GM18951 (cell line): Measurements from ENCODE around the gene LDHD.
"Not testable (repeated sequence)": the region's sequence is repeated elsewhere in the genome, so short reads cannot be mapped to it uniquely, and the experiment has no call there.

ENCODE experiments used
- POLR2A ChIP-seq: IDR thresholded peaks from 4 replicates; pipeline ENCODE4 v1.6.1; 2011; ENCODE audit warnings: mild to moderate bottlenecking; ENCODE audit not compliant: insufficient read length, insufficient read depth; ENCODE audit errors: extremely low read depth
- in situ Hi-C: fragments of 300-500 bp; cut with MboI; formaldehyde crosslinking; loops from one replicate; pipeline ENCODE4 v1.12.0; 2022; ENCODE audit warnings: low sequenced_read_pairs, mixed read lengths, inconsistent platforms; ENCODE audit not compliant: unreplicated experiment

LDHD gene

GRCh38 chr16:75102595-75102994 is 14.0 kb downstream of the LDHD start:
- in situ Hi-C loops = loop anchor here (10.0 to 25.0 kb wide), 2 partner anchors 108 to 390 kb away; partner anchors contain the start of genes MLKL and ZNRF1
- TF ChIP-seq POLR2A = no peak

DNA sequence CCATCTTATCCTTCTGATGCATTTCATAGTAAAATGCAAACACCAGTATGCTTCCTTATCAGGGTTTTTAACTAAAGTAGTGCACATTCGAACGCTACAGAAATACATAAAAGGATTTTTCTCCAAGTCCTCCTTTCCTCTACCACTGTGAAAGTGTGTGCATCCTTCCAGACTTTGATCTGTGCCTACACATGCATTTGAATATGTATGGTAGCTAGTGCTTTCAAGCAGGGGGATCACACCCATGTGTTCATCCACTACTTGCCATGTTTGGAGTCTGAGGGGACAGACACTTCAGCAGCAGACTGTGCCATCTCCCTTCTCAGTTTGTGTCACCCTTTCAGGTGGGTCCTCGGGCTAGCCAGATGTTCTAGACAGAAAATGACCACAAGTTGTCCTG is 14.9 kb downstream of the LDHD start:
- TF ChIP-seq POLR2A = no peak
- in situ Hi-C loops = loop anchor here (10.0 to 25.0 kb wide), 2 partner anchors 107 to 389 kb away; partner anchors contain the start of genes MLKL and ZNRF1

- no peak for TF ChIP-seq POLR2A
These were observed 16.0 kb downstream of the LDHD start for GRCh38 chr16:75100603-75100990.

GRCh38 chr16:75099738-75100602 is 16.6 kb downstream of the LDHD start:
- TF ChIP-seq POLR2A = no peak
- in situ Hi-C loops = loop anchor here (10.0 to 25.0 kb wide), 2 partner anchors 105 to 388 kb away; partner anchors contain the start of genes MLKL and ZNRF1

More at GRCh38 chr16:75100603-75100990, 16.0 kb downstream of the LDHD start:
- in situ Hi-C loops = loop anchor here (10.0 to 25.0 kb wide), 2 partner anchors 106 to 388 kb away; partner anchors contain the start of genes MLKL and ZNRF1

DNA sequence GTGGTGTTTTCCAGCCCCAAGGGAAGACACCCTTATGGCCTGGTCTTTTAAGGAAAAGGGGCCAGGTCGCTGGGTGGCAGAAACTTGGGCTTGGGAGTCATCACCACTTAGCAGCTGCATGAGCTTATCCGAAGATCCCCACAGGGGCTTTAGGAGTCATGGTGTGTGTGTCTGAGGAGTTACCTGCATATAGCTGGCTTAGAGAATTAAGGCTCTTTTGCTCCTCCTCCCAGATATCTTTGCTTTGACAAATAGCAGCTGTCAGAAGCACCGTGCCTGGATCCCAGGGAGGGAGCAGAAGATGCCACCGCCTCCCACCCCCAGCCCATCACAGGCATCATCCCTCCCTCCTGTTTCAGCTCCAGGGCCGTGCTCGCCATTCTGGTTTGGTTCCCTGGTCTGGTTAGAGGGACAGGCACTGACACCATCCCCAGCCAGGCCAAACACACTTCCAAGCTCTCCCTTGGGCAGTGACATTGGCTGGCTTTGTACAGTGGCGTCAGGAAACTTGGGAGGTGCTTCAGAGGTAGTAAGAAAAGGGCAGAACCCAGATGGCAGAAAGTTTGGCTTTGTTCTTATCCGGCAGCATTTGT is 17.4 kb downstream of the LDHD start:
- no peak for TF ChIP-seq POLR2A
- in situ Hi-C loops = no loop called here

DNA sequence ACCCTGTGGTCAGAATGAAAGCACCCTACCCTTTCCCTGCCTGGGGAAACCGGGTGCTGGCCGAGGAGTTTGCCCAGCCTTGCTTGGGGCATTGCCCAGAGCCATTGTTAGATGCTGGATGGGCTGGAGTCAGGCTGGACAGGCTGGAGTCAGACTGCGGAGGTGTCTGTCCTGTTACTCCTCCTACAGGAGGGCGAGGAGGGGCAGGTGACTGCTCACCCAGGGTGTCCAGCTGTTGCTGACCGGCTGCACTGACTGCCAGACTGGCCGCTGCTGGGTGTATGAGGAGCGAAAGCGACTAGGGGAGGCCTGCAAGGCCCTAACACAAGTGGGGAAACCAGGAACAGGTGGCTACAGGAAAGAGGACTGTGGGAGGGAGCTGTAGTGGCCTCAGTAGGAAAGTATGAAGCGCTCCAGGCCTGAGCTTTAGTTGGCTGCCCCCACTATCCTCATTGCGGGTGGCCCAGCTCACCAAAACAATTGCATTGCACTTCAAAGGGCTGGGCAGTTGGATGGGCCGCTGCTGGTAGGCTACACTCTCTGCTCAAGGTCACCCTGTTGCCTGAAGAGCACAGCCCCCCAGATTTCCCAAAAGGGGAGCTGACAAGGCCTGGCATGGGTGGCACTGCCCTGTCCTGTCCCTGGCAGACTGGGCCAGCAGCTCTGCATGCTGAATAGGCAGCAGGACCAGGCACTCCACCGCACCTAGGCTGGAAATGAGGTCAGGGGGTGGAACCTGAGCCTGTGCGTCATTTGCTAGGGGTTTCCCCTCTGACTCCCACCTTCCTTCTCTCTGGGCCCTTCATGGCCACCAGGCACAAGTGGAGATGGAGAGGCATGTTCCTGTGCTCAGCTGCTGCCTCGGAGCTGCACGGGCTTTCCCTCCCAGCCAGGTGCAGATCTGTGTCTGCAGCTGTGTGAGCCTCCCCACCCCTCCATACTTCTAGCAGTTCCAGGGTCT is 18.4 kb downstream of the LDHD start:
- in situ Hi-C loops = no loop called here
- no peak for TF ChIP-seq POLR2A

DNA sequence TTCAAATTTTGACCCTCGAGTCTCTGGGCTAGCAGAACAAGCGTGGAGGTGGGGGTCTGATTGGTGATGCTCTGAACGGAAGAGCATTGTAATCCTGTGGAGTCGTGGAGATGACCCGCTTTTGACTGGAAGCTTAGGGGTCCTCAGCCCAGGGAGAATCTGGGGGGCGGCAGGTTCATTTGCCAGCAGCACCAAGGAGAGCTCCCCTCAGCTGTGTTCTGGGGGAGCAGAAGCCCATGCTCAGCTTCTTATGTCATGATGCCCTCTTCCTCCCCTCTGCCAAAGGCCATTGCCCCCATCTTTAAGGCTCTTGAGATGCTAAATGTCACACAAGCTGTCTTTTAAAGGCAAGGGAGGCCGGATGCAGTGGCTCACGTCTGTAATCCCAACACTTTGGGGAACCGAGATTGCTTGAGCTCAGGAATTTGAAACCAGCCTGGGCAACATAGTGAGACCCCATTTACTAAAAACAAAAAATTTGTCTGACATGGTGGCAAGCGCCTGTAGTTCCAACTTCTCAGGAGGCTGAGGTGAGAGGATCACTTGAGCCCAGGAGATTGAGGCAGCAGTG is 19.3 kb downstream of the LDHD start:
- in situ Hi-C loops = no loop called here
- TF ChIP-seq POLR2A = no peak

DNA sequence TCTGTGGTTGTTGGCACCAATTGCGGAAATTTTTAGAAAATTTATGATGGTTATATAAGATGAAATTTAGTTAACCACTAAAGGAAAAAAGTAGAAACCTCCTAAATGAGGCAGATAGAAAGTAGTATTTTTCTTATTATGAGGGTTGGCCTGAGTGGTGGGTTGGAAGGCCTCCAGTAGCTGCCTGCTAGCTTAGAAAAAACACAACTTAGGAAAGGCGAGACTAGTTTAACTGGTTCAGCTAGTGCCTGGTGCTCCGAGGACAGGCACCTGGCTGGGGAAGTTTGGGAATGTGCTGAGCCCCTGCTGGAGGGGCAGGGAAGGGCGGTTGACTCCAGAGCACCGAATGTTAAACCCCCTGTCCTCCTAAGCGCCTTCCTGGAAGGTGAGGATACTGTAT is 19.9 kb downstream of the LDHD start:
- in situ Hi-C loops = no loop called here
- no peak for TF ChIP-seq POLR2A

DNA sequence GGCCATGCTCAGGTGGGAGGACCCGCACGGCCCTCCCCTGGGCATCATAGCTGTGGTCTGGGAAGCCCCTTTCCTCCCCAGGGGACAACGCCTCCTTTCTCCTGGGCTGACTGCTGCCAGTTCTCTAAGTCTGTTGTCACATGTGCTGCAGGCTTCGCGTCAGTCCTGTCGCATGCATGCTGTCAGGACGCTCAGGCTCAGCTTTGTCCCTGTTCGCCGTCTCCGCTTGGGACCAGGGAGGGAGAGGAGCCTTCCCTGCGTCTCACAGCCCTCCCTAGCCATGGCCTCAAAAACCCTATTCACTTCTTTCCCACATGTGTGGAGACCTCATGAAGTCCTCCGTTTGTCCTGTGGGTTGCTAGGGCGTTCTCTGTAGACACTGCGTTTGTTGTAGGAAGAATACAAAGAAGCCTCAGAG is 21.4 kb downstream of the LDHD start:
- in situ Hi-C loops = no loop called here
- TF ChIP-seq POLR2A = no peak

DNA sequence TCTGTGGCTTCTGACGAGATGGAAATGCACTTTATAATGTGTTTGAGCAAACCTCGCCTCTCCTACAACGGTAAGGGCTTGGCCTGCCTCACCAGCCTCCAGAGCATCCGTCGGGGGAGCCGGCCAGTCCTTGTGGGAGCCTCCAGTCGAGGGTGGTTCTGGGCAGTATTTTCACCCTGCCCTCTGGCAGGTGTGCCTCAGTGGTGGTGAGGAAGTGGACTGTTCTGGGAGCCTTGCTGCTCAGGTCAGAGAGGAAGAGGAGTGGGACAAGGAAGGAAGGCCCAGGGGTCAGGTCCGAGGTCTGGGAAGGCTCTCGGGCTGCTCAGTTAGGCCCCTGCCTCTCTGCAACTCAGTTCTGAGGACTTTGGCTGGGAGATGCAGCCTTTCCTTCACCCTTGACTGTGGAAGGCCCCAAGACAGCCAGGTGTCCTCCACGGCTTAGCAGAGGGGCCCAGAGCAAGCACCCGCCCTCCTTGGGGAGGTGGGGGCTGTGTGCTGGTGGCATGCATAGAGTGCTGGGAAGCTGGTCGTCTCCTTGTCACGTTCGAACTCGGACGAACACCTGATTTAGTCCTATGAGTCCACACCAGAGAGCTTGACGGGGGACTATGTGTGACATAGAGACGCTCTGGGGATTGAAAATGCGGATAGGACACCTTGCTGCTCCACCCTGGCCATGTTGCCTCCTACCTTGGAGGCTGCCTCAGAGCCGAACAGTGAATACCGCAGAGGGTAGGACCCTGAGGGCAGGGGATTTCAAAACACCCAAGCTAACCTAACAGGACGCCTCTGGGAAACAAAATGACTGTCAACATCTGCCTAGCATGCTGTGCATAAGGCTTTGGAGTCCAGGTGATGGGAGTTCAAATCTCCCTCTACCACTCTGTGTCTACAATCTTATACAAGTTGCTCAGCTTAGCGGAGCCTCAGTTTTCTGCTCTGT is 22.7 kb downstream of the LDHD start:
- TF ChIP-seq POLR2A = no peak
- in situ Hi-C loops = no loop called here

DNA sequence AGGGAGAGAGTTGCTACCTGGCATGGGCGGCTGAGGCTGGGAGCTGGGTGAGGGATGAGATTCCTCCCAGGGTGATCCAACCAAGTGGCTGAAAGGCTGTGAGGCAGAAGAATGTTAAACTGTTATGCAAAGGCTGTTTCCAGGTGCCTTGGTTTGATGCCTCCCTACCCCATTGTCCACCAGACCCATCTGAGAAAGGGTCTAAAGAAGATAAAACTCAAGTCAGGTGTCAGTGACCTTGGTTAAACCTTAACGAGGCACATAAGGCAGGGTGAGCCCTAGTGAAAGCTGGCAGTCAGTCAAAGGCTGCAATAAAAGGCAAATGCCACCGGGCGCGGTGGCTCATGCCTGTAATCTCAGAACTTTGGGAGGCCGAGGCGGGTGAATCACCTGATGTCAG is 23.8 kb downstream of the LDHD start:
- no peak for TF ChIP-seq POLR2A
- in situ Hi-C loops = no loop called here

GRCh38 chr16:75091619-75092018 is 25.0 kb downstream of the LDHD start:
- in situ Hi-C loops = not testable (repeated sequence)

DNA sequence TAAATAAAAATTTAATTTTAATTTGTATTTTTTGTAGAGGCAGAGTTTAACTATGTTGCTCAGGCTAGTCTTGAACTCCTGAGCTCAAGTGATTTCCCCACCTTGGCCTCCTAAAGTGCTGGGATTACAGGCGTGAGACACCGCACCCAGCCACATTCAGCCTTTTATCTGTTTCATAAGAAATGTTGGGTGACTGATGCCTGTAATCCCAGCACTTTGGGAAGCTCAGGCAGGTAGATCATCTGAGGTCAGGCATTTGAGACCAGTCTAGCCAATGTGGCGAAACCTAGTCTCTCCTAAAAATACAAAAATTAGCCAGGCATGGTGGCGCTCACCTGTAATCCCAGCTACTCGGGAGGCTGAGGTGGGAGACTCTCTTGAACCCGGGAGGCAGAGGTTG is 25.7 kb downstream of the LDHD start:
- in situ Hi-C loops = not testable (repeated sequence)
